Glomerular endothelial cell (primary cell): ENCODE data around the gene CUX1. TPM values are rescaled to one million over a fixed set of nuclear protein-coding genes. Genes with fewer than 3 reads are reported as not detected.
A peak's percentile ranks its signal among the peaks of the same experiment; 100 is the strongest.
"Not testable (repeated sequence)": the region's sequence is repeated elsewhere in the genome, so short reads cannot be mapped to it uniquely, and the experiment has no call there.

Source experiments
- DNase-seq: peaks from one replicate; pipeline ENCODE4 v3.0.0-alpha.2; 2011; ENCODE audit warnings: low read depth, low spot score; ENCODE audit errors: extremely low read depth
- total RNA-seq: library from RNA; depleted of rRNA; stranded (reverse); fragments of >200 nt; gene quantifications from 2 replicates; pipeline ENCODE4 v1.2.3, GENCODE V29; 2015

Gene CUX1
- total RNA-seq, 1 donor from 2014 or later = 62.0 TPM

GRCh38 chr7:102019461-102019860, 202.0 kb downstream of the CUX1 start:
- DNase-seq = no peak

GRCh38 chr7:102021841-102022618, 204.6 kb downstream of the CUX1 start:
- DNase-seq = no peak

GRCh38 chr7:102024005-102024768, 206.8 kb downstream of the CUX1 start:
- DNase-seq = no peak

- no peak for DNase-seq
Measured at GRCh38 chr7:102024769-102025391, 207.5 kb downstream of the CUX1 start.

- not testable (repeated sequence) for DNase-seq
Measured at GRCh38 chr7:102025777-102026176, 208.4 kb downstream of the CUX1 start.

GRCh38 chr7:102028206-102028826, 210.9 kb downstream of the CUX1 start:
- no peak for DNase-seq

GRCh38 chr7:102029616-102030015, 212.2 kb downstream of the CUX1 start:
- DNase-seq = no peak

GRCh38 chr7:102030696-102031095, 213.3 kb downstream of the CUX1 start:
- no peak for DNase-seq

GRCh38 chr7:102036958-102037357, 219.5 kb downstream of the CUX1 start:
- no peak for DNase-seq

GRCh38 chr7:102039706-102040105, 222.3 kb downstream of the CUX1 start:
- no peak for DNase-seq

- DNase-seq = no peak
Measured at GRCh38 chr7:102040569-102040968, 223.1 kb downstream of the CUX1 start.

- peak; percentile 12 for DNase-seq
Measured at GRCh38 chr7:102042016-102042656, 224.7 kb downstream of the CUX1 start.

GRCh38 chr7:102042796-102043195, 225.4 kb downstream of the CUX1 start:
- not testable (repeated sequence) for DNase-seq

- no peak for DNase-seq
Measured at GRCh38 chr7:102044641-102044983, 227.2 kb downstream of the CUX1 start.

- DNase-seq = no peak
Measured at GRCh38 chr7:102044984-102045673, 227.7 kb downstream of the CUX1 start.

- no peak for DNase-seq
Measured at GRCh38 chr7:102045681-102046372, 228.4 kb downstream of the CUX1 start.

- DNase-seq = no peak
Measured at GRCh38 chr7:102046373-102047117, 229.1 kb downstream of the CUX1 start.

GRCh38 chr7:102047167-102047566, 229.7 kb downstream of the CUX1 start:
- no peak for DNase-seq

- no peak for DNase-seq
Measured at GRCh38 chr7:102049765-102050164, 232.3 kb downstream of the CUX1 start.
